Esophagus (tissue), 2 donors: Measurements from ENCODE around the gene RMC1. TPM values are rescaled to one million over a fixed set of nuclear protein-coding genes. Genes with fewer than 3 reads are reported as not detected.

ENCODE experiments used
- H3K27ac ChIP-seq, 2 donors: one replicate each; pipeline ENCODE4 v1.5.1; 2013; ENCODE audit warnings: low read depth in 2 of 2, mild to moderate bottlenecking in 2 of 2, inconsistent platforms in 1 of 2, low read length in 1 of 2, moderate library complexity in 1 of 2
- H3K27me3 ChIP-seq, 2 donors: one replicate each; pipeline ENCODE4 v1.6.1; 2013; ENCODE audit warnings: low read length in 2 of 2, control low read depth in 1 of 2, mild to moderate bottlenecking in 1 of 2; ENCODE audit not compliant: insufficient read depth in 2 of 2, control insufficient read depth in 1 of 2
- H3K36me3 ChIP-seq, 2 donors: one replicate each; pipeline ENCODE4 v1.6.1; 2013; ENCODE audit warnings: low read length in 1 of 2; ENCODE audit not compliant: control insufficient read depth in 2 of 2, insufficient read depth in 2 of 2
- H3K4me1 ChIP-seq, 2 donors: one replicate each; pipeline ENCODE4 v1.6.1; 2013; ENCODE audit warnings: low read length in 1 of 2; ENCODE audit not compliant: control insufficient read depth in 2 of 2, insufficient read depth in 2 of 2
- H3K4me3 ChIP-seq, 2 donors: one replicate each; pipeline ENCODE4 v1.5.1; 2013; ENCODE audit warnings: low read length in 2 of 2, mild to moderate bottlenecking in 2 of 2, low read depth in 1 of 2, moderate library complexity in 1 of 2
- H3K9me3 ChIP-seq, 2 donors: one replicate each; pipeline ENCODE4 v1.6.1; 2013; ENCODE audit warnings: mild to moderate bottlenecking in 2 of 2, low read depth in 1 of 2, low read length in 1 of 2, moderate library complexity in 1 of 2; ENCODE audit not compliant: control insufficient read depth in 2 of 2, insufficient read depth in 1 of 2
- WGBS, 2 donors: extraction: QIAGEN DNeasy Blood & Tissue Kit; methylation state at CpG; one replicate each; pipeline ENCODE4 v1.1.7; 2013; 5-methylcytosine and 5-hydroxymethylcytosine counted together
- polyA plus RNA-seq, 2 donors: library from polyadenylated mRNA; stranded (reverse); fragments of 200-250 nt; gene quantifications; one replicate each; pipeline ENCODE4 v1.2.3, GENCODE V29; 2013
- donor health status: healthy with polysubstance abuse.
- donor health status: Bipolar disorder and iron deficiency.

Gene RMC1
- 10 to 100 TPM; 19.4 to 27.4 TPM for polyA plus RNA-seq

DNA sequence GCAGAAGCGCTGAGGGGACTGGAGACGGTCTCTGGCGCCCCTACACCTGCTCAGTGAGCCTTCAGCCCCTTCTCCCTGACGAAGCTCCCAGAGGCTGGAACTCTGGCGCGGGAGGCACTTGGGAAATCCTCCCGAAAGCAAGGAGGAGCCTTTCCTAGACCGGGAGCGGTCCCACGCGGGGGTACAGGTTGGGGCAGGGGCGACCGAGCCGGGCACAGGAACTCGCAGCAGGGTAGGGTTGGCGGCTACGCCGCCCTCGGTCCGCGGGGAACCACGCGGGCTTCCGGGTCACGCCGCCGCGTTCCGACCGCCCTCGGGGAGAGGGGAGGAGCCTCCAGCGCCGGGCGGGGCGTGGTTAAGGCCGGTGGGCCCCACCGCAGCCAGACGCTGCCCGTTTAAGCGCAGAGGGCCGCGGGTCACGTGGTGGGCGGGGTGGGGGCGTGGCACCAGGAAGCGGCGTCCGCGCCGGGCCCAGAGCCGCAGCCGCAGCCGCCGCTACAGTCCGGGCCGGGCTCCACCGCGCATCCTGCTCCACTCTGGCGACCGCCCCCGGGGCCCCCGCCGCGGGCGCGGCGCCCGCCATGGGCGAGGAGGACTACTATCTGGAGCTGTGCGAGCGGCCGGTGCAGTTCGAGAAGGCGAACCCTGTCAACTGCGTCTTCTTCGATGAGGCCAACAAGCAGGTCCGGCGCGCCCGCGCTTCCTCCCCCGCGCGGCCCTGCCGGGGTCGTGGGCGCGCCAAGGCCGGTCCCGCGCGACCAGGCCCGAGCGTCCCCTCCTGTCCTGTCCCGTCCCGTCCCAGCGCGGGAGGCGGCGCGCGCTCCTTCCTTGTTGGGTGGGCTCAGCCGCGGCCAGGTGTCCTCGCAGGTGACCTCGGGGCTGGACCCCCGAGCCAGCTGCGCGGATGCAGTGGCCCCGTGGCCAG lies at the start of gene RMC1:
TSS of gene RMC1 (plus strand) at position 474 of the 925 bp plus-strand sequence. CDS start at position 582, 108 bp downstream.
- WGBS, 2 donors = 0 to 1% methylated on average over 67 to 110 of the region's 110 CpGs
- H3K27ac ChIP-seq = peak within 1 kb of the TSS; percentile 96 to 97
- H3K9me3 ChIP-seq = no peaks in the 10 kb centered on the region
- peaks cover 2 to 5% of the 10 kb centered on the region in 2 donors for H3K4me1 ChIP-seq
- H3K4me3 ChIP-seq = peak within 1 kb of the TSS; percentile 74 to 75
- peaks cover 5 to 6% of the 10 kb centered on the region in 2 donors for H3K36me3 ChIP-seq
- H3K27me3 ChIP-seq = no peaks in the 10 kb centered on the region

DNA sequence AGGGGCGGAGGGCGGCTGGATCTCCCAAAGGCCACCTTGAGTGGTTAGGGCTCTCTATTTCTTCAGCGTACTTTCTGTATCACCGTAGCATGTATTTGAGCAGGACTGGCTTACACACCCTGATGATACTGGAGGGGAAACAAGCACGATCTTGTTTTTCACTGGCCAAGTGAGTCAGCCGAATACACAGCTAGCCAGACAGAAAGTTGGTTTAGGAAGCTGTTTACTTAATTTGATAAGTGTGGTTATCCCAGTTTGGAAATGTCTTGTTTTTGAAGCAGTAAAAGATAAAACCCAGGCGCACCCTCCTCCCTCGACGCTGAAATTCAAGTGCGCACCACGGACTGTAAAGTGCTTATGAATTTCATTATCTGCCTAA lies 49.6 kb upstream of the RMC1 start:
- Histone ChIP-seq H3K27me3 (no peaks in the 10 kb centered on the region), H3K4me1 (peaks cover 0 to 1% of the 10 kb centered on the region in 2 donors)
- 1 to 2% methylated on average over 11 of the region's 11 CpGs for WGBS, 2 donors

DNA sequence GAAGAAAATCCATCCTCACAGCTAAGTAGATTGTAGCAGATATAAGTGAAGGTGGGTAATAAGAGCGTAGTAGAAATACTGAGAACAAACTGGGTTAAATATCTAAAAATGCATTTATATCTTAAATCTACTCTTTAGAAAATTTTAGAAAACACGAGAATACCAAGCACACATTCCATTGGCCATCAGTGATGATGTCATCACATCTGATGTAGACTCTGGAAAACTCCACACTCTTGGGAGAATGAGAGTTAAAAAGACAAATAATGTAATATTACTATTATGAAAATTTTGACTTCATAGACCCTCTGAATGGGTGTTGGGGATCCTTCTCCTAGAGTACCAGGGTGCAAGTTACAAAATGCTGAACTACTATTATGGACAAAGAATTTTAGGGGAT lies 46.5 kb upstream of the RMC1 start:
- H3K4me1 ChIP-seq = peaks cover 0 to 3% of the 10 kb centered on the region in 2 donors
- no peaks in the 10 kb centered on the region for H3K27me3 ChIP-seq
- WGBS, 2 donors = 89 to 96% methylated on average over 2 of the region's 2 CpGs
- H3K4me3 ChIP-seq = peak overlapping the region in 1 of 2 donors; percentile 27
- peaks cover 0 to 5% of the 10 kb centered on the region in 2 donors for H3K36me3 ChIP-seq
- peaks cover 0 to 1% of the 10 kb centered on the region in 2 donors for H3K9me3 ChIP-seq
- no peak overlapping the region for H3K27ac ChIP-seq

More for the DNA sequence above, 49.6 kb upstream of the RMC1 start:
- peaks cover 0 to 1% of the 10 kb centered on the region in 2 donors for H3K9me3 ChIP-seq
- H3K4me3 ChIP-seq = peak overlapping the region; percentile 87 to 97
- peak overlapping the region; percentile 97 to 99 for H3K27ac ChIP-seq
- peaks cover 0 to 3% of the 10 kb centered on the region in 2 donors for H3K36me3 ChIP-seq

DNA sequence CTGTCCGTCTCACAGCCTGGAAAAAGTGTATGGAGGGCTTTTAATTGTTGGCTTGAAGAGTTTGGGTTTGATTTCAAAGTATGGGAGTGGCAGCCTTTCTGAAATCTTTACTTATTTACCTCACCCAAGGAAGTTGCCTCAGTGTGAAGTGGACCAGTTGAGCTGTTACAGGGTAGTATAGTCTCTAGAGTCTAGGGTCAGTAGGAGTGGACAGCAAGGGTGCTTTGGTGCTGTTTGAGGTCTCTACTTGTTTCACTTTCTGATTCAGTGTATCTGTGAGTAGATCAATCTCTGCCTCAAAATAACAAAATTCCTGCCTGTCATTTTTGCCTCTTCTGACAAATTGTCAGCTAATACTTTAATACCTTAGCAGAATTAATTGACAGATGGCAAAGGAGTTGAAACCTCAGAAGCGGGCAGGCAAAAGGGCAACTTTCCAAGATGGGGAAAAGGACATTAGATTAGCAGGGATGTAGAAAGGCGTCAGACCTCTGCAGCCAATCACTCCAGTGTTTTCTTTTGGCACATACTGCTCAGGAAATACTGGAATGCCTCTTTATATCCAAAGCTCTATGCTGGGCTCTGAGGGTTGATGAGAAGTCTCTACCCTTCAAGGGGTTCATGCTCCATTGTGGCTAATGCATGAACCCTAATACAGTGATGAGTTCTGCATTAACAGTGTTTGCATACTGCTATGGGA lies 44.3 kb upstream of the RMC1 start:
- WGBS, 2 donors = 53 to 65% methylated on average over 3 of the region's 3 CpGs
- H3K27me3 ChIP-seq = no peaks in the 10 kb centered on the region
- peaks cover 4 to 13% of the 10 kb centered on the region in 2 donors for H3K36me3 ChIP-seq
- peaks cover 0 to 3% of the 10 kb centered on the region in 2 donors for H3K4me1 ChIP-seq
- H3K9me3 ChIP-seq = peaks cover 0 to 1% of the 10 kb centered on the region in 2 donors
- H3K27ac ChIP-seq = peak overlapping the region in 1 of 2 donors; percentile 20
- H3K4me3 ChIP-seq = peak overlapping the region; percentile 5 to 30

DNA sequence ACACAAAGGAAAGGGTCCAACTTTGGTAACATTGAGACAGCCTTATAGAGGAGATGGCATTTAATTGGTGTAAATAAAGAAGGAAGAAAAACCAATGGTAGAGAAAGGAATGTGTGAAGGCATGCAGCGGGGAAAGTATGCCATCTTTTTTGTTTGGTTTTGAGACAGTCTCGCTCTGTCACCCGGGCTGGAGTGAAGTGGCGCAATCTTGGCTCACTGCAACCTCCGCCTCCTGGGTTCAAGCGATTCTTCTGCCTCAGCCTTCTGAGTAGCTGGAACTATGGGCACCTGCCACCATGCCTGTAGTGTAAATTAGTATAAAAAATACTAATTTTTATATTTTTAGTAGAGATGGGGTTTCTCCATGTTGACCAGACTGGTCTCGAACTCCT lies 43.8 kb upstream of the RMC1 start:
- peaks cover 0 to 1% of the 10 kb centered on the region in 2 donors for H3K9me3 ChIP-seq
- H3K27ac ChIP-seq = no peak overlapping the region
- 83 to 88% methylated on average over 7 of the region's 7 CpGs for WGBS, 2 donors
- H3K4me1 ChIP-seq = peaks cover 0 to 3% of the 10 kb centered on the region in 2 donors
- H3K36me3 ChIP-seq = peaks cover 9 to 13% of the 10 kb centered on the region in 2 donors
- H3K4me3 ChIP-seq = peak overlapping the region in 1 of 2 donors; percentile 30
- no peaks in the 10 kb centered on the region for H3K27me3 ChIP-seq

DNA sequence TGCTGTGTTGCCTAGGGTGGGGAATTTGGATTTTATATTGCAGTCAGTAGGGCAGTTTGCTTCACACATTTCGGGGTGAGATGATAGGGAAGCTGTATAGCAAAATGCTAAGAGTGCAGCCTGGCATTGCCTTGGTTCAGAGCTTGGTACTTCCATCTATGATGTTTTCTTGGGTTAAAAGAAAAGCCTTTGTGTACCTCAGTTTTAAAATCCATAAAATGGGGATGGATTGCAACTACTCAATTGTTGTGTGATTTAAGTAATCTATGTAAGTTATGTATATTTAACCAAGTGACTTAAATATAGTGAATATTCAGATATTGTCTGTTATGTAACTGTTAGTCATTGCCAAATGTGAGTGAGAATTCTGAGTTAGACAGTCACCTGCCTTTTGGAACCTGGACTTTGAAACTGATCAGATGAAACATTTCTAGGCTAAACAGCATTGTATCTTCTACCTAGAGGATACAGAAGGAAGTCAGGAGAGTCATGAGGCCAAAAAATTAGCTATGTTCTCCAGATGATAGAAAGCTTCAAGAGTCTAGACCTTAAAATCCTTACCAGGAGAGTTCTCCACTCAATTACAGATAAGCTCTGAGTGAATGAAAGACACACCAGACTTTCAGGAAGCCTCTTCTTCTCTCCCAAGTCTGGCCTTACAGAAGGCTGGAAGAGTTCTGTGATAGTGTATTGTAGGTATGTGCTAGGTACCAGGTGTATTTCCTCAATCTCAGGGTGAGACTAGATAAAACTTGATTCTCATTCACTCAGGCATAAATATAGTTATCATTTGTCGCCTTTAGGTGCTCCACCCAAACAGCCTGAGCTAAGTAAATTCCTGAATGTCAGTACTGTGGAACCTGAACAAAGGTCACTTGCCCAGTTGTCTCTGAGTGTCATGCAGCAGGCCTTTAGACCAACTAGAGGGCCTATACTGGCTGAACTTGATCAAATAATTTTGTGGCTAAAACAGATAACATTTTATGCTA lies 42.7 kb upstream of the RMC1 start:
- Histone ChIP-seq H3K27ac (no peak overlapping the region), H3K4me1 (peaks cover 0 to 3% of the 10 kb centered on the region in 2 donors), H3K4me3 (no peak overlapping the region), H3K9me3 (no peaks in the 10 kb centered on the region), H3K36me3 (peaks cover 9 to 12% of the 10 kb centered on the region in 2 donors), H3K27me3 (no peaks in the 10 kb centered on the region)
- WGBS, 2 donors = 71 to 74% methylated on average over 2 of the region's 2 CpGs

DNA sequence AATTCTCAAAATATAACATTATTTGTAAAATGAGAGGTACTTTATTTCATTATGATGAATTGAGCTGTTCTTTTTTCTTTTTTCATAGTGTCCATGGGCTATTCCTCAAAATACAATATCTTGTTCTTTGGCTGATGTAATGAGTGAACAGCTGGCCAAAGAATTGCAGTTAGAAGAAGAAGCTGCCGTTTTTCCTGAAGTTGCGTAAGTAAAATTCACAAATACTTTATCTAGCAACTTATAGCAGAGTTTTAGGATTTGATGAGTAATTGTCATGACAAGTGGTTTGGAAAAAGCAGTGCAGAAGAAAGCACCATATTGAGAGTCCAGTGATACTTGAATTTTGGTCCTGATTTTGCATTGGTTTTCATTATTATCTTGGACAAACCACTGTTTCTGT lies 40.4 kb upstream of the RMC1 start:
- WGBS, 2 donors = 78 to 82% methylated on average over 2 of the region's 2 CpGs
- Histone ChIP-seq H3K4me3 (no peak overlapping the region), H3K27ac (no peak overlapping the region), H3K4me1 (peaks cover 0 to 3% of the 10 kb centered on the region in 2 donors), H3K9me3 (no peaks in the 10 kb centered on the region), H3K36me3 (peaks cover 14 to 15% of the 10 kb centered on the region in 2 donors), H3K27me3 (no peaks in the 10 kb centered on the region)

DNA sequence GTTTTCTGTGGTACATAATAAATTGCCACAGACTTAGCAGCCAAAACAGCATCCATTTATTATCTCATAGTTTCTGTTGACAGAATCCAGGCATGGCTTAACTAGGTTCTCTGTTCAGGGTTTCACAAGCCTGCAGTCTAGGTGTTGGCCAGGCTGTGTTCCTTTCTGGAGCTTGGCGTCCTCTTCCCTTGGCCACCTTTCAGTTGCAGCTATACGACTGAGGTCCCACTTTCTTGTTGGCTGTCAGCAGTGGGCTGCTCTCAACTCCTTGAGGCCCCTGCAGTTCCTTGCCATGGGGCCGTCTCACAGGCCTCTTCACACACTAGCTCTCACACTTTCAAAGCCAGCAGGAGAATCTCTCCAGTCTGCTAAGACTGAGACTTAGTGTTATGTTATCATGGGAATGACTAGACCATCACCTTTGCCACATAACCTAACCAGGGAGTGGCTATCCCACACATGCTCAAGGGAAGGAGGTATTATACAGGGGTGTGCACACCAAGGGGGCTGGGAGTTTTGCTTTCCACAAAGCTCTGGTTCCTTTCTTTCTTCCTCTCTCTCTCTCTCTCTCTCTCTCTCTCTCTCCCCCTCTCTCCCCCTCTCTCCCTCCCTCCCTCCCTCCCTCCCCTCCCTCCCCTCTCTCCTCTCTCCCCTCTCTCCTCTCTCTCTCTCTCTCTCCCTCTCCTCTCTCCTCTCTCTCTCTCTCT lies 34.4 kb upstream of the RMC1 start:
- Histone ChIP-seq H3K4me1 (no peaks in the 10 kb centered on the region), H3K27ac (peak overlapping the region in 1 of 2 donors; percentile 13), H3K4me3 (no peak overlapping the region), H3K9me3 (no peaks in the 10 kb centered on the region), H3K36me3 (peaks cover 13 to 24% of the 10 kb centered on the region in 2 donors), H3K27me3 (no peaks in the 10 kb centered on the region)
- WGBS, 2 donors = 89 to 91% methylated on average over 3 of the region's 3 CpGs
